Testis (tissue), 2 donors: ENCODE results near the gene GRM8.

Experiments
- CTCF ChIP-seq, 3 experiments: fragments of 450-650 bp in 2 of 3; fragments of 200-600 bp in 1 of 3; sonication (generic) in 1 of 3; IDR thresholded peaks; one replicate each; pipeline ENCODE4 v1.5.1; 2016 to 2019; ENCODE audit warnings: antibody characterized with exemption in 3 of 3, mild to moderate bottlenecking in 2 of 3, moderate library complexity in 1 of 3
- POLR2A ChIP-seq: fragments of 450-650 bp; IDR thresholded peaks from one replicate; pipeline ENCODE4 v1.6.1; 2017; ENCODE audit warnings: antibody characterized with exemption, mild to moderate bottlenecking, moderate library complexity

DNA sequence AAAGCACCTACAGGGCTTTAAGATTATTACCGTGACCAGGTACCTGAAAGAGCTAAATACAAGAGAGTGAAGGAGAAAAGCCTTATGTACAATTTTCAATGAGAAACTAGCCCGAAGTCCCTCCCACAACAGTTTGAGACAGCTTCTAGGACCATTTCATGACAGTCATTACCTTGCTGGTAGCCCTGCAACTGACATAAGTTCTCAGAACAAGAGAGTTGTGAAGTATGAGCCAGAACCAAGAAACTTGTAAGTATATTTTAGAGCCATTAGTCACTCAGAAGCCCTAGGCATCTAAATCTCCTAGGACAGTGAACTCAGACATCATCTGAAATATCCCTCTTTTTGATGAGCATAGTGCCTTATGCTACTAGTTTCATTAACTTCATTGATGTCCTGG, 792.1 kb downstream of the GRM8 start:
- TF ChIP-seq POLR2A: no peak
- TF ChIP-seq CTCF (IDR thresholded peaks at IDR 0.05): no peak
